SU-DHL-6 (cell line): ENCODE data around the gene KCNAB3.

ENCODE experiments used
- EZH2phosphoT487 ChIP-seq: fragments of 200-600 bp; sonication (generic), shearing (Covaris generic); conservative IDR thresholded peaks from 2 replicates; pipeline ENCODE4 v1.6.1; 2018; ENCODE audit warnings: mild to moderate bottlenecking, antibody characterized with exemption, low read length, moderate library complexity, mixed read lengths
- TF ChIP-seq, protein P1 (sequence below): fragments of 200-600 bp; sonication (generic); IDR thresholded peaks from one replicate; pipeline ENCODE4 v1.5.1; 2017; ENCODE audit warnings: antibody characterized with exemption, mild to moderate bottlenecking, low read length, moderate library complexity; ENCODE audit not compliant: insufficient read depth, poor library complexity, severe bottlenecking

DNA sequence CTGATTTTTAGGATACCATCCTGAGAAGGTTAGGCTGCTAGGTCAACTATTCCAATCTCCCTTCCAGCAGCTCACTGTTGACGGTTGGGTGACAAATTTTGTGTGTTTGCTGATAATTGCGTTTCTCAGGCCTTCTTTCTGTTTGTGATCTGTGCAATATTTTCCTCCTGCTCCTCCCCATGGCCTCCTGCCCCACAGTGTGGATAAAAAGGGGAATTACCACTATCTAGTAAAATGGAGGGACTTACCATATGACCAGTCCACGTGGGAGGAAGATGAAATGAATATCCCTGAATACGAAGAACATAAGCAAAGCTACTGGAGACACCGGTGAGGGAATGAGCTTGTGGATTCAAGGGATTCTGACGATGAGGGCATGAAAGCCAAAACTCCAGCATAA lies 31.9 kb downstream of the KCNAB3 start:
- TF ChIP-seq, protein P1, sequence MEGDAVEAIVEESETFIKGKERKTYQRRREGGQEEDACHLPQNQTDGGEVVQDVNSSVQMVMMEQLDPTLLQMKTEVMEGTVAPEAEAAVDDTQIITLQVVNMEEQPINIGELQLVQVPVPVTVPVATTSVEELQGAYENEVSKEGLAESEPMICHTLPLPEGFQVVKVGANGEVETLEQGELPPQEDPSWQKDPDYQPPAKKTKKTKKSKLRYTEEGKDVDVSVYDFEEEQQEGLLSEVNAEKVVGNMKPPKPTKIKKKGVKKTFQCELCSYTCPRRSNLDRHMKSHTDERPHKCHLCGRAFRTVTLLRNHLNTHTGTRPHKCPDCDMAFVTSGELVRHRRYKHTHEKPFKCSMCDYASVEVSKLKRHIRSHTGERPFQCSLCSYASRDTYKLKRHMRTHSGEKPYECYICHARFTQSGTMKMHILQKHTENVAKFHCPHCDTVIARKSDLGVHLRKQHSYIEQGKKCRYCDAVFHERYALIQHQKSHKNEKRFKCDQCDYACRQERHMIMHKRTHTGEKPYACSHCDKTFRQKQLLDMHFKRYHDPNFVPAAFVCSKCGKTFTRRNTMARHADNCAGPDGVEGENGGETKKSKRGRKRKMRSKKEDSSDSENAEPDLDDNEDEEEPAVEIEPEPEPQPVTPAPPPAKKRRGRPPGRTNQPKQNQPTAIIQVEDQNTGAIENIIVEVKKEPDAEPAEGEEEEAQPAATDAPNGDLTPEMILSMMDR: no peak
- TF ChIP-seq EZH2phosphoT487: no peak
